Activated naive CD8-positive, alpha-beta T cell (primary cell): ENCODE results near the gene GLYATL3.
"Not testable (repeated sequence)": the region's sequence is repeated elsewhere in the genome, so short reads cannot be mapped to it uniquely, and the experiment has no call there.

Experiments
- H3K27ac Mint-ChIP-seq: one replicate; pipeline ENCODE4 v1.8.0; 2021; ENCODE audit warnings: mixed read lengths
- H3K27me3 Mint-ChIP-seq: one replicate; pipeline ENCODE4 v1.8.0; 2021; ENCODE audit warnings: mixed read lengths
- H3K36me3 Mint-ChIP-seq: one replicate; pipeline ENCODE4 v1.8.0; 2021; ENCODE audit warnings: mixed read lengths
- H3K4me1 Mint-ChIP-seq: one replicate; pipeline ENCODE4 v1.8.0; 2021; ENCODE audit warnings: low read depth, mixed read lengths
- H3K4me3 Mint-ChIP-seq: one replicate; pipeline ENCODE4 v1.8.0; 2021; ENCODE audit warnings: mild to moderate bottlenecking, mixed read lengths
- H3K9me3 Mint-ChIP-seq: one replicate; pipeline ENCODE4 v1.8.0; 2021; ENCODE audit warnings: low read depth, mixed read lengths

Gene GLYATL3

DNA sequence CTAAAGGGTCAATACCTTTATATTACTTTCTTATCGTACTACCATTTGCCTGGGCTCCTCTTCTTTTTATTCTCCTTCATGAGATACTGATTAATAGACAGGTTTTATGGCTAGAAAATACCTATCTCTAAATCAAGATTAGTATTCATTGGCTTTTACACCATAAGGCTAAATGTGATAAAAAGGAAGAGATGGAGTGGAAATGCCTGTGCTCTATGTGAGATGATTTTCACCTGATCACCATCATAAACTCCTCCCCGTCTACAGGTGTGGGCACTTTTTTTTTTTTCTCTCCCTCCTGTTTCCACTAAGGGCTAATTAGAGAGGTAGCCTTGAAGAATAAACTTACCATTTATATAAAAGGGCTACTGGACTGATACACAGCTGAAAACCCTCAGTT, at the start of gene GLYATL3:
TSS of gene GLYATL3 (plus strand) at position 301 of the 400 bp plus-strand sequence. CDS start 12,068 bp downstream, outside the sequence.
- H3K9me3 Mint-ChIP-seq, result no peaks in the 10 kb centered on the region
- peaks cover 2% of the 10 kb centered on the region for H3K36me3 Mint-ChIP-seq
- H3K27me3 Mint-ChIP-seq, result peaks cover 5% of the 10 kb centered on the region
- H3K4me1 Mint-ChIP-seq, result no peaks in the 10 kb centered on the region
- H3K27ac Mint-ChIP-seq, result no peak within 1 kb of the TSS
- no peak within 1 kb of the TSS for H3K4me3 Mint-ChIP-seq

DNA sequence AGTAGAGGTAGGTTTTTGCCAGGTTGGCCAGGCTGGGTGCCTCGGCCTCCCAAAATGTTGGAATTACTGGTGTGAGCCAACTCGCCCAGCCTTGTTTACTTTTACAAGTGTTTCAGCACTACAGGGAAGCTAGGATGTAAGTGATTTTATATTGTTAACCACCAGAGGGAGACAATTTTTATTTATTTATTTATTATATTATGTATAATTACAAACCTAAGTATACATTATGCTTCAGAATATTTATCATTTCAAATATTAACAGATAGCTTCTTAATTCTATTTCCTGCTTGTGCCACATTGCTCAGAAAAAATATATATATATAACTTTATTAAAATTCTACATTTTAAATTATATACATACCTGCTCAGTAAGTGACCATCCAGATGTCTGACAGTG, 46.5 kb upstream of the GLYATL3 start:
- H3K27me3 Mint-ChIP-seq, result no peaks in the 10 kb centered on the region
- no peaks in the 10 kb centered on the region for H3K9me3 Mint-ChIP-seq
- H3K27ac Mint-ChIP-seq, result no peak overlapping the region
- H3K4me3 Mint-ChIP-seq, result no peak overlapping the region
- peaks cover 12% of the 10 kb centered on the region for H3K36me3 Mint-ChIP-seq
- peaks cover 7% of the 10 kb centered on the region for H3K4me1 Mint-ChIP-seq

DNA sequence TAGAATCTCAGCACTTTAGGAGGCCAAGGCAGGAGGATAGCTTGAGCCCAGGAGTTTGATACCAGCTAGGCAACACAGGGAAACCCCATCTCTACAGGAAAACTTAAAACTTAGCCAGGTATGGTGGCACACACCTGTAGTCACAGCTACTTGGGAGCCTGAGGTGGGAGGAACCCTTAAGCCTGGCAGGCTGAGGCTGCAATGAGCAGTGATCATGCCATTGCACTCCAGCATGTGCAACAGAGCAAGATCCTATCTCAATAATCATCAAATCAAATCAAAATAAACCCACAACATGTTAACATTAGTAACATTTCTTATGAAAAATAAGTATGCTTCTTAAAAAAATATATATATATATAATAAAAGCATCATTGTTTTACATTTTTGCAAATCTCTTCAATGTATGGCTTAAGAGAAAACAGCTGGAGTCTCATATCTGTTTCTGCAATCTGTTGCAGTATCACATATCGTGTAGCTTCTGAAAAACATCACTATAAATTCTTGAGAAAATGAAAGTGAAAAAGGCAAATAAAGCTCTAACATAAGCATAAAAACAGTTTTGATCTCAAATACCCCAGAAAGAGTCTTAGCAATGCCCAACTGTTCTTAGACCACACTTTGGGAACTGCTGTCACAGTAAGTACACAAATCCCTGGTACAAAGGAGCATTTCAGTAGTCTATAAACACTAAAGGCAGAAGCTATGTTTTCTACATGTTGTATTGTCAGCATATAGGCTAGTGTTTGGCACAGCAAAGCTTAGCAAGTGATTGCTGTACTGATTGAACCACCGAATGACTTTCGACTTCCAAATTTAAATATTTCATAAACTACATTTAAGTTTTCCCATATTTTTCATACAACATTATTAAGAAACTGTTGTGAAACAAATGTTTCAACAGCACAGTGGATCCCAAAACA, 44.7 kb upstream of the GLYATL3 start:
- peaks cover 10% of the 10 kb centered on the region for H3K36me3 Mint-ChIP-seq
- H3K9me3 Mint-ChIP-seq, result no peaks in the 10 kb centered on the region
- peaks cover 20% of the 10 kb centered on the region for H3K4me1 Mint-ChIP-seq
- H3K27me3 Mint-ChIP-seq, result no peaks in the 10 kb centered on the region
- H3K27ac Mint-ChIP-seq, result peak overlapping the region; percentile 6
- H3K4me3 Mint-ChIP-seq, result no peak overlapping the region

DNA sequence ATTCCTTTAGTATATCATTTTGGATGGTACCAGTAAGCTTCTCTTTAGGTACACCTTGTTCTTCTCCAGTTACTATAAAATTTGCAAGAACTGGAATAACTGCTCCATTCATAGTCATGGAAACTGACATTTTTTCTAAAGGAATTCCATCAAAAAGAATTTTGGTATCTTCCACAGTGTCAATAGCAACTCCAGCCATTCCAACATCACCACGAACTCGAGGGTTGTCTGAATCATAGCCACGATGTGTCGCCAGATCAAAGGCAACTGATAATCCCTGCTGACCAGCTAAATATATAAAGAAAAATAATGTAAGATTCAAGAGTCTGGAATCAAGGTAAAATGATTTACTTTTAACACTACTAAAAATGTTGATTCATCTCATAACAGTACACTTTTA, 42.0 kb upstream of the GLYATL3 start:
- no peak overlapping the region for H3K27ac Mint-ChIP-seq
- H3K36me3 Mint-ChIP-seq, result peaks cover 6% of the 10 kb centered on the region
- no peak overlapping the region for H3K4me3 Mint-ChIP-seq
- H3K27me3 Mint-ChIP-seq, result no peaks in the 10 kb centered on the region
- no peaks in the 10 kb centered on the region for H3K9me3 Mint-ChIP-seq
- H3K4me1 Mint-ChIP-seq, result peaks cover 42% of the 10 kb centered on the region

DNA sequence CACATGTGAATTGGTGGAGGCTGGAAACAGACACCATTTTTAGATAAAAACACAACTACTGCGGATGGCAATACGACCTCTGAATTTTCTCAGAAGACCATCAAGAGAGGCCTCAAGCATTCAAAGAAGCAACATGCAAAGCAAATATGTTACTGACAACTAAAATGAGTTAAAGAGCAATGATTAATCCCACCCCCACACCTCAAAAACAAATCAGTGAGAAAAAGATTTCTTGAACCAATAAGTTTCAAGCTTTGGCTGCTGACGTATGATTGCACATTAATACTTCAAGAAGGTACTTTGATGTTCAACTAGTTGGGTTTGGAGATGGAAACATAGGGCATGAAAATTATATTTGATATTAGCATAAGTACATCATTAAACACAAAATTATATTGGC, 37.7 kb upstream of the GLYATL3 start:
- peaks cover 58% of the 10 kb centered on the region for H3K4me1 Mint-ChIP-seq
- no peaks in the 10 kb centered on the region for H3K27me3 Mint-ChIP-seq
- H3K36me3 Mint-ChIP-seq, result peaks cover 3% of the 10 kb centered on the region
- peak overlapping the region; percentile 10 for H3K27ac Mint-ChIP-seq
- H3K4me3 Mint-ChIP-seq, result peak overlapping the region; percentile 100
- no peaks in the 10 kb centered on the region for H3K9me3 Mint-ChIP-seq

DNA sequence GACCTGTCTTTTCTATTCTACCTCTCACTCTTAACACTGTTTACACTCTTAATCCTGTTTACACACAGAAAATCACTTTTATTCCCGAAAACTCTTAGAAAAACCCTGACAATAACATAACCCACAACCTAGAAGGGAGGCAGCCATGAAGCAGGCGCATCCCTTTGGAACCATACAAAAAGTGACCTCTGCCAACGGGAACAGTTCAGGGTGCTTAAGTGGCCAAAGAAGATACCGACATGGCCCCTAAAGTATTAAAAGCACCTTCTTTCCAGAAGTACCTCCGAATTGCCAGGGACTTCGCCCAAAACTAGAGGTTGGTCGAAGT, 37.2 kb upstream of the GLYATL3 start:
- Mint-ChIP-seq H3K36me3 (no peaks in the 10 kb centered on the region), H3K27me3 (no peaks in the 10 kb centered on the region), H3K4me1 (peaks cover 55% of the 10 kb centered on the region), H3K9me3 (no peaks in the 10 kb centered on the region), H3K4me3 (peak overlapping the region; percentile 100), H3K27ac (peak overlapping the region; percentile 97)

DNA sequence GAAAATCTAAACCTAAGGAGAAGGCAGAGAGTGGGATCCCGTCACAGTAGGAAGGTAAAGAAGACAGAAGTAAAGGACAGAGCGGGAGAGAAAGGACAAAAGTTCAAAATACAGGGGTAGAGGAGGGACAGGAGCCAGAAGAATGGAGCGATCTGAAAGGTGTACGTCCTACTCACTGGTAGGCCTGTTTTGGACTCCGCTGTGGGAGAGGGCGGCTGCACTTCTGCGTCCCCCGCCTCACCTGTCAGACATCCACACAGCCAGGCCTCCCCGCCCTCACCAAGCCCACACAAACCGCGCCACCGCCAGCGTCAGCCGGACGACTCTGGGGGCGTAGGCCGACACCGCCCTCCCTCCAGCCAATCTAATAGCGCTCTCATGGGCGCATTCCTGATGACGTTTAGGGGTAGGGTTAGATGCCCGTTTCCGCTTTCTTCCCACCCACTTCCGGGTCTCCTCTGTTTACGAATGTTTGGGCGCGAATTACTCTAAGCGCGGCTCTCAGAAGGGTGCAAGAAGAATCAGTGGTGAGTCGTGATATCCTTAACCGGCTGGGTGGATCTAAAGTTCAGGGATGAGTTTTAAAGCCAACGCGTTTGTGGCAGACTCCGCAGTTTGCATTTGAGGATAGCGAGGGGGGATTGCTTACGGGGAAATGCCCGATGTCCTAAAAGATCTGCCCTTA, 36.7 kb upstream of the GLYATL3 start, which contains the start of the genes CENPQ and MMUT:
TSS of gene CENPQ (plus strand) at position 444 of the 685 bp plus-strand sequence. CDS start 6,807 bp downstream, outside the sequence.
TSS of gene MMUT (minus strand) at position 327 of the 685 bp plus-strand sequence. CDS start 3,787 bp downstream, outside the sequence.
- peaks cover 55% of the 10 kb centered on the region for H3K4me1 Mint-ChIP-seq
- H3K4me3 Mint-ChIP-seq, result peak within 1 kb of the TSS; percentile 100
- H3K27ac Mint-ChIP-seq, result peak within 1 kb of the TSS; percentile 97
- H3K9me3 Mint-ChIP-seq, result no peaks in the 10 kb centered on the region
- no peaks in the 10 kb centered on the region for H3K36me3 Mint-ChIP-seq
- no peaks in the 10 kb centered on the region for H3K27me3 Mint-ChIP-seq

DNA sequence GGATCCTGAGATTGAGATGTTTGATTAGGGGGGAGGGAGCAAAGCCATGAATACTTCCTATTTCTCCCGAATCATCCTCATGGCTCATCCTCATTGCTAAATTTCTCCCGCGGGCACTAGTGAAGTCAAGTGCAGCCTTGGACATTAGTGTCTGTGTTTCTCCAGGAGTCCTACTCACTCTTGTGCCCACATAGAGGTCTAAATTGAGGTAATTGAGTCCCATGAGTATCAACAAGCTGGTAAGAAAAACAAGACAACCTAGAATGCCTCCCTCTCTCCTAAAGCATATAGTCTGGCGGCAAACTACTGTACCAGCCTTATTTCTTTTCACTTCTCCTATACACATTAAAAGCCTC, 36.1 kb upstream of the GLYATL3 start:
- H3K36me3 Mint-ChIP-seq, result no peaks in the 10 kb centered on the region
- no peaks in the 10 kb centered on the region for H3K9me3 Mint-ChIP-seq
- peak overlapping the region; percentile 97 for H3K27ac Mint-ChIP-seq
- no peaks in the 10 kb centered on the region for H3K27me3 Mint-ChIP-seq
- peak overlapping the region; percentile 100 for H3K4me3 Mint-ChIP-seq
- peaks cover 55% of the 10 kb centered on the region for H3K4me1 Mint-ChIP-seq

DNA sequence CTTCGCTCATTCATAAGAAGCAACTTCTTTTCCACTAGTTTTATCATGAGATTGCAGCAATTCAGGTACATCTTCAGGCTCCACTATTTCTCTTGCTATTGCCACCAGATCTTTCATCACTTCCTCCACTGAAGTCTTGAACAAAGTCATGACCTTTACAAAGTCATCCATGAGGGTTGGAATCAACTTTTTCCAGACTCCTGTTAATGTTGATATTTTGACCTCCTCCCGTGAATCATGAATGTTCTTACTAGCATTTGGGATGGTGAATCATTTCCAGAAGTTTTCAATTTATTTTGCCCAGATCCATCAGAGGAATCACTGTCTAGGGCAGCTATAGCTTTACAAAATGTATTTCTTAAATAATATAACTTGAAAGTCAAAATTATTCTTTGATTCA, 35.0 kb upstream of the GLYATL3 start:
- H3K27ac Mint-ChIP-seq, result peak overlapping the region; percentile 38
- H3K9me3 Mint-ChIP-seq, result no peaks in the 10 kb centered on the region
- H3K36me3 Mint-ChIP-seq, result no peaks in the 10 kb centered on the region
- peaks cover 45% of the 10 kb centered on the region for H3K4me1 Mint-ChIP-seq
- peak overlapping the region; percentile 100 for H3K4me3 Mint-ChIP-seq
- H3K27me3 Mint-ChIP-seq, result no peaks in the 10 kb centered on the region

DNA sequence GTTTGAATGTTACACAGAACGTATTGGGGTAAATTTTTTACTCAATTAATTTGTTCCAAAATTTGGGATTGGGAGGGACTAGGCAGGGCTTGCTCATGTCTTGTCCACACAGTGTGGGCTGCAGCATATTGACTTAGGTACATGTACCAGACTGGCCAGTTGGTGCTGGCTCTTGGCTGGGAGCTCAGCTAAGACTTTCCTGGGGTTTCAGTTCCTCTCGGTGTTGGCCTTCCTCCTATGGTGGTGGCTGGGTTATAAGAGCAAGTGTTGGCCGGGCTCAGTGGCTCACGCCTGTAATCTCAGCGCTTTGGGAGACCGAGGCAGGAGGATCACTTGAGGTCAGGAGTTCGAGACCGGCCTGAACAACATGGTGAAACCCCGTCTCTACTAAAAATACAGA, 31.7 kb upstream of the GLYATL3 start:
- H3K36me3 Mint-ChIP-seq, result peaks cover 3% of the 10 kb centered on the region
- H3K4me3 Mint-ChIP-seq, result no peak overlapping the region
- H3K9me3 Mint-ChIP-seq, result no peaks in the 10 kb centered on the region
- H3K27ac Mint-ChIP-seq, result no peak overlapping the region
- peaks cover 18% of the 10 kb centered on the region for H3K4me1 Mint-ChIP-seq
- H3K27me3 Mint-ChIP-seq, result no peaks in the 10 kb centered on the region

DNA sequence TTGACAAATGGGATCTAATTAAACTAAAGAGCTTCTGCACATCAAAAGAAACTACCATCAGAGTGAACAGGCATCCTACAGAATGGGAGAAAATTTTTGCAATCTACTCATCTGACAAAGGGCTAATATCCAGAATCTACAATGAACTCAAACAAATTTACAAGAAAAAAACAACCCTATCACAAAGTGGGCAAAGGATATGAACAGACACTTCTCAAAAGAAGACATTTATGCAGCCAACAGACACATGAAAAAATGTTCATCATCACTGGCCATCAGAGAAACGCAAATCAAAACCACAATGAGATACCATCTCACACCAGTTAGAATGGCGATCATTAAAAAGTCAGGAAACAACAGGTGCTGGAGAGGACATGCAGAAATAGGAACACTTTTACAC, 23.2 kb upstream of the GLYATL3 start:
- not testable (repeated sequence) for H3K27me3 Mint-ChIP-seq, H3K4me3 Mint-ChIP-seq, H3K9me3 Mint-ChIP-seq, H3K27ac Mint-ChIP-seq, H3K4me1 Mint-ChIP-seq
- H3K36me3 Mint-ChIP-seq, result peaks cover 24% of the 10 kb centered on the region

DNA sequence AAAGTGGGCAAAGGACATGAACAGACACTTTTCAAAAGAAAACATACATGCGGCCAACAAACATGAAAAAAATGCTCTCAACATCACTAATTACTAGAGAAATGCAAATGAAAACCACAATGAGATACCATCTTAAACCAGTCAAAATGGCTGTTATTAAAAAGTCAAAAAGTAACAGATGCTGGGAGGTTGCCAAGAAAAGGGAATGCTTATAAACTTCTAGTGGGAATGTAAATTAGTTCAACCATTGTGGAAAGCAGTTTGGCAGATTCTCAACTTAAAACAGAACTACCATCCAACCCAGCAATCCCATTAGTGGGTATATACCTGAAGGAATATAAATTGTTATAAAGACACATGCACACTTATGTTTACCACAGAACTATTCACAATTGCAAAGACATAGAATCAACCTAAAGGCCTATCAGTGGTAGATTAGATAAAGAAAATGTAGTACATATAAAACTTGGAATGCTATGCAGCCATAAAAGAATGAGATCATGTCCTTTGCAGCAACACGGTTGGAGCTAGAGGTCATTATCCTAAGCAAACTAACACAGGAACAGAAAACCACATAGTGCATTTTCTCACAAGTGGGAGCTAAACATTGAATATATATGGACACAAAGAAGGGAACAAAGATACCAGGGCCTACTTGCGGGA, 20.3 kb upstream of the GLYATL3 start:
- Mint-ChIP-seq H3K36me3 (peaks cover 15% of the 10 kb centered on the region), H3K9me3 (no peaks in the 10 kb centered on the region), H3K4me1 (no peaks in the 10 kb centered on the region)

DNA sequence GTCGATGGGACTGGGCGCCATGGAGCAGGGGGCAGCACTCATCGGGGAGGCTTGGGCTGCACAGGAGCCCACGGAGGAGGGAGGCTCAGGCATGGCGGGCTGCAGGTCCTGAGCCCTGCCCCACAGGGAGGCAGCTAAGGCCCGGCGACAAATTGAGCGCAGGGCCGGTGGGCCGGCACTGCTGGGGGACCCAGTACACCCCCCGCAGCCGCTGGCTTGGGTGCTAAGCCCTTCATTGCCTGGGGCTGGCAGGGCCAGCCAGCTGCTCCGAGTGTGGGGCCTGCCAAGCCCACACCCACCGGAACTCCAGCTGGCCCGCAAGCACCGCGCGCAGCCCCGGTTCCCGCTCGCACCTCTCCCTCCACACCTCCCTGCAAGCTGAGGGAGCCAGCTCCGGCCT, 17.9 kb upstream of the GLYATL3 start:
- H3K9me3 Mint-ChIP-seq, H3K4me3 Mint-ChIP-seq, H3K4me1 Mint-ChIP-seq, H3K27ac Mint-ChIP-seq, H3K27me3 Mint-ChIP-seq: not testable (repeated sequence)
- H3K36me3 Mint-ChIP-seq, result peaks cover 13% of the 10 kb centered on the region

More for the DNA sequence above, 20.3 kb upstream of the GLYATL3 start:
- Mint-ChIP-seq H3K27ac (no peak overlapping the region), H3K27me3 (no peaks in the 10 kb centered on the region), H3K4me3 (no peak overlapping the region)

DNA sequence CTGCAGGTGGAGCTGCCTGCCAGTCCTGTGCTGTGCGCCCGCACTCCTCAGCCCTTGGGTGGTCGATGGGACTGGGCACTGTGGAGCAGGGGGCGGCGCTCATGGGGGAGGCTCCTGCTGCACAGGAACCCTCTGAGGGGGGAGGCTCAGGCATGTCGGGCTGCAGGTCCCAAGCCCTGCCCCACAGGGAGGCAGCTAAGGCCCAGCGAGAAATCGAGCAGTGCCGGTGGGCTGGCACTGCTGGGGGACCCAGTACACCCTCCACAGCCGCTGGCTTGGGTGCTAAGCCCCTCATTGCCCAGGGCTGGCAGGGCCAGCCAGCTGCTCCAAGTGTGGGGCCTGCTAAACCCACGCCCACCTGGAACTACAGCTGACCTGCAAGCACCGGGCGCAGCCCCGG, 16.3 kb upstream of the GLYATL3 start:
- H3K4me3 Mint-ChIP-seq, H3K27me3 Mint-ChIP-seq, H3K27ac Mint-ChIP-seq, H3K9me3 Mint-ChIP-seq, H3K4me1 Mint-ChIP-seq: not testable (repeated sequence)
- peaks cover 10% of the 10 kb centered on the region for H3K36me3 Mint-ChIP-seq

DNA sequence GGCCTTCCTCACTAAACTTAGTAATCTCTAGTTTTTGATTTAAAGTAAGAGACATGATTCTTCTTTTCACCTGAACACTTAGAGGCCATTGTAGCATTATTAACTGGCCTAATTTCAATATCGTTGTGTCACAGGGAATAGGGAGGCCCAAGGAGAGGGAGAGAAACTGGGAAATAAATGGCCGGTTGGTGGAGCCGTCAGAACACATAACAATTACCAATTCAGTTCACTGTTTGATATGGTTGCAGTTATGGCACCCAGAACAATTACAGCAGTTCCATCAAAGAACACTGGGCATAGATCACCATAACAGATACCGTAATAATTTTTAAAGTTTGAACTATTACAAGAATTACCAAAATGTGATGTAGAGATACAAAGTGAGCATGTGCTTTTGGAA, 9.1 kb upstream of the GLYATL3 start:
- H3K4me1 Mint-ChIP-seq, result no peaks in the 10 kb centered on the region
- peaks cover 22% of the 10 kb centered on the region for H3K36me3 Mint-ChIP-seq
- H3K27ac Mint-ChIP-seq, result no peak overlapping the region
- H3K9me3 Mint-ChIP-seq, result no peaks in the 10 kb centered on the region
- no peak overlapping the region for H3K4me3 Mint-ChIP-seq
- no peaks in the 10 kb centered on the region for H3K27me3 Mint-ChIP-seq
